NT2/D1 (cell line): ENCODE data around the gene CLIC1.

Experiments
- SUZ12 ChIP-seq: IDR thresholded peaks from 2 replicates; pipeline ENCODE4 v1.6.1; 2011; ENCODE audit not compliant: insufficient read length, insufficient read depth; ENCODE audit errors: extremely low read depth
- ZNF274 ChIP-seq: IDR thresholded peaks from 2 replicates; pipeline ENCODE4 v1.6.1; 2011; ENCODE audit warnings: mild to moderate bottlenecking, low read depth, low read length

DNA sequence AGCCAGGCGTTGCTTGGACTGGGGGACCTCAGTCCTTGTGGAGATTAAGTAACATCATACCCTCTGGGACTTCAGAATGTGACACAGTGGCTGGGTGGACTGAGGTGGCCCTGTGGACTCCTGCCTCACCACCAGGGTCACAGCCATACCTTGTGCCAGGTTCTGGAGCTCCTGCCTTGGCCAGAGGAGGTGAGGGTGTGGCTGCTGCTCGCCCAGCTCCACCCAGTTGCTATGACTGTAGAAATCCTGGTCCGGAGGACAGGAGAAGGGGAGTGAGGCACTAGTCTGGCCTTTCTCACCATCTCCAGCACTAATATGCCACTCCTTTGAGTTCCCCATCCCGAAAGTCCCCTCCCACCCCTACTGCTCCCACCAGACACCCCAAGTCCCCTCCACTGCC lies 38.9 kb upstream of the CLIC1 start:
- TF ChIP-seq ZNF274 (no peak), SUZ12 (no peak)
